WERI-Rb-1 (cell line): ENCODE results near the gene SNRNP35.

Experiments used
- DNase-seq: peaks from one replicate; pipeline ENCODE4 v3.0.0-alpha.2; 2020
- H3K27ac ChIP-seq: fragments of 250-450 bp; sonication (Bioruptor Pico); 2 replicates; pipeline ENCODE4 v1.5.1; 2020; ENCODE audit warnings: mild to moderate bottlenecking, moderate library complexity
- H3K27me3 ChIP-seq: fragments of 250-450 bp; sonication (Bioruptor Pico); 2 replicates; pipeline ENCODE4 v1.5.1; 2021; ENCODE audit warnings: mild to moderate bottlenecking, low read depth, moderate library complexity; ENCODE audit not compliant: insufficient read depth, severe bottlenecking
- H3K36me3 ChIP-seq: fragments of 250-450 bp; sonication (Bioruptor Pico); 2 replicates; pipeline ENCODE4 v1.5.1; 2020; ENCODE audit warnings: mild to moderate bottlenecking, moderate library complexity
- H3K4me3 ChIP-seq: 2 replicates; pipeline ENCODE4 v1.5.1; 2011; ENCODE audit warnings: low read depth, mild to moderate bottlenecking, control low read depth, low read length
- H3K9me3 ChIP-seq: fragments of 250-450 bp; sonication (Bioruptor Pico); 2 replicates; pipeline ENCODE4 v1.5.1; 2021; ENCODE audit warnings: mild to moderate bottlenecking, moderate library complexity; ENCODE audit not compliant: severe bottlenecking
- TF ChIP-seq, protein P1 (sequence below): IDR thresholded peaks from 2 replicates; pipeline ENCODE4 v1.5.1; 2011; ENCODE audit warnings: low read depth, mild to moderate bottlenecking, control low read depth, inconsistent platforms, low read length

Gene SNRNP35

GRCh38 chr12:123498126-123498825 lies 40.3 kb downstream of the SNRNP35 start:
- Histone ChIP-seq H3K27me3 (no peaks in the 10 kb centered on the region), H3K27ac (no peak overlapping the region), H3K9me3 (no peaks in the 10 kb centered on the region), H3K4me3 (no peak overlapping the region), H3K36me3 (0 out of 2 replicates have a peak, but pooled peaks cover 4% of the 10 kb centered on the region)
- TF ChIP-seq, protein P1, sequence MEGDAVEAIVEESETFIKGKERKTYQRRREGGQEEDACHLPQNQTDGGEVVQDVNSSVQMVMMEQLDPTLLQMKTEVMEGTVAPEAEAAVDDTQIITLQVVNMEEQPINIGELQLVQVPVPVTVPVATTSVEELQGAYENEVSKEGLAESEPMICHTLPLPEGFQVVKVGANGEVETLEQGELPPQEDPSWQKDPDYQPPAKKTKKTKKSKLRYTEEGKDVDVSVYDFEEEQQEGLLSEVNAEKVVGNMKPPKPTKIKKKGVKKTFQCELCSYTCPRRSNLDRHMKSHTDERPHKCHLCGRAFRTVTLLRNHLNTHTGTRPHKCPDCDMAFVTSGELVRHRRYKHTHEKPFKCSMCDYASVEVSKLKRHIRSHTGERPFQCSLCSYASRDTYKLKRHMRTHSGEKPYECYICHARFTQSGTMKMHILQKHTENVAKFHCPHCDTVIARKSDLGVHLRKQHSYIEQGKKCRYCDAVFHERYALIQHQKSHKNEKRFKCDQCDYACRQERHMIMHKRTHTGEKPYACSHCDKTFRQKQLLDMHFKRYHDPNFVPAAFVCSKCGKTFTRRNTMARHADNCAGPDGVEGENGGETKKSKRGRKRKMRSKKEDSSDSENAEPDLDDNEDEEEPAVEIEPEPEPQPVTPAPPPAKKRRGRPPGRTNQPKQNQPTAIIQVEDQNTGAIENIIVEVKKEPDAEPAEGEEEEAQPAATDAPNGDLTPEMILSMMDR = no peak
- DNase-seq = no peak

GRCh38 chr12:123499332-123499731 lies 41.4 kb downstream of the SNRNP35 start:
- TF ChIP-seq, protein P1 = no peak
- no peak for DNase-seq
- Histone ChIP-seq H3K27ac (no peak overlapping the region), H3K4me3 (no peak overlapping the region), H3K36me3 (0 out of 2 replicates have a peak, but pooled peaks cover 4% of the 10 kb centered on the region), H3K9me3 (no peaks in the 10 kb centered on the region), H3K27me3 (no peaks in the 10 kb centered on the region)

GRCh38 chr12:123502163-123502704 lies 44.3 kb downstream of the SNRNP35 start:
- Histone ChIP-seq H3K9me3 (no peaks in the 10 kb centered on the region), H3K27ac (no peak overlapping the region), H3K27me3 (no peaks in the 10 kb centered on the region), H3K4me3 (no peak overlapping the region), H3K36me3 (0 out of 2 replicates have a peak, but pooled peaks cover 4% of the 10 kb centered on the region)
- no peak for DNase-seq
- TF ChIP-seq, protein P1 = no peak

DNA sequence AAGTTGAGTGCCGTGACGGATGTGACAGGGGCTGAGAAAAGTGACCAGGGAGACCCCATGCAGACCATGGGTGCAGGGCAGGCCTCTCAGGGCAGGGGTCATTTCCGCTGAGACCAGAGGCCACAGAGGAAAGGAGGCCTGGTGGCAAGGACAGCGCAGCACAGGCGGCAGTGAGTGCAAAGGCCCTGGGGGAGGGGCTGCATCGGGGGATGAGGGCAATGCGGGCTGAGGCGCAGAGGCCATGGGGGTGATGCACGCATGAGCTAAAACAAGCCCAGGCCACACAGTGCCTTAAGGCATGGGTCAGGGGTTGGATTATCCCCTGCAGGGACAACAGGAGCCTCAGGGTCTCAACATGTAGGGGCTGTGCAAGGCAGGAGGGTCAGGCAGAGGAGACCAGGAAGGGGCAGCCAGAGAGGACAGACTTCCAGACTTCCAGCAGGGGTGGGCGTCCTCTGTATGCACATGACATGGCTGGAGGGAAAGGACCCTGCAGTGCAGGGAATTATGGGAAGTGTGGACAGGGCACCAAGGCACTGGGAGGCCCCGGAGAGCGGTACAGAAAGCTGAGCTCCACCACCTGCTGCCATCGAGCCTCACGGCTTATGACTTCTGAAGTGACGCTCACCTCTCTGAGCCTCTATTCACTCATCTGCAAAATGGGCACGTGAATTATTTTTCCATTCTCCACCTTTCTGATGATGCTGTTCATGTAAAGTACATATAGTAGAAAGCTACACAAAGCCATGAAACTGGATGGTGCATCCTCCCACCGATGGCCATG lies 48.3 kb downstream of the SNRNP35 start:
- TF ChIP-seq, protein P1 = no peak
- no peaks in the 10 kb centered on the region for H3K36me3 ChIP-seq
- no peak for DNase-seq
- no peaks in the 10 kb centered on the region for H3K9me3 ChIP-seq
- no peak overlapping the region for H3K27ac ChIP-seq
- no peaks in the 10 kb centered on the region for H3K27me3 ChIP-seq
- H3K4me3 ChIP-seq = no peak overlapping the region

- no peaks in the 10 kb centered on the region for H3K36me3 ChIP-seq
- no peak overlapping the region for H3K4me3 ChIP-seq
- no peaks in the 10 kb centered on the region for H3K9me3 ChIP-seq
- DNase-seq = no peak
- TF ChIP-seq, protein P1 = no peak
- H3K27ac ChIP-seq = no peak overlapping the region
- H3K27me3 ChIP-seq = no peaks in the 10 kb centered on the region
Measured at GRCh38 chr12:123506843-123507236, 48.9 kb downstream of the SNRNP35 start.
